Umbilical cord (tissue), 2 donors: ENCODE data around the gene GRAMD4. TPM values are rescaled to one million over a fixed set of nuclear protein-coding genes. Genes with fewer than 3 reads are reported as not detected.

ENCODE experiments used
- DNase-seq: peaks from one replicate; pipeline ENCODE4 v3.0.0-alpha.2; 2015; ENCODE audit warnings: low spot score
- total RNA-seq: library from RNA; depleted of rRNA; stranded (reverse); fragments of >200 nt; gene quantifications from one replicate; pipeline ENCODE4 v1.2.3, GENCODE V29; 2014; ENCODE audit warnings: low replicate concordance; ENCODE audit not compliant: insufficient read depth

The GRAMD4 gene
- total RNA-seq = 25.8 TPM

GRCh38 chr22:46619830-46620501 is at the start of gene GRAMD4:
TSS of gene GRAMD4 (plus strand) at chr22:46620386. CDS start at chr22:46626800, 6,414 bp downstream.
- peak; percentile 29 for DNase-seq

- DNase-seq = no peak
Observed at GRCh38 chr22:46571642-46572250, 48.4 kb upstream of the GRAMD4 start.

GRCh38 chr22:46572911-46573780 is 47.0 kb upstream of the GRAMD4 start:
- DNase-seq = no peak

GRCh38 chr22:46573781-46574437 is 46.3 kb upstream of the GRAMD4 start:
- DNase-seq = no peak

GRCh38 chr22:46574438-46574992 is 45.7 kb upstream of the GRAMD4 start:
- DNase-seq = no peak

- DNase-seq = peak; percentile 21
Observed at GRCh38 chr22:46574993-46575910, 44.9 kb upstream of the GRAMD4 start.

- no peak for DNase-seq
Observed at GRCh38 chr22:46575911-46576555, 44.2 kb upstream of the GRAMD4 start.

GRCh38 chr22:46576556-46577367 is 43.4 kb upstream of the GRAMD4 start:
- peak; percentile 40 for DNase-seq

- DNase-seq = no peak
Observed at GRCh38 chr22:46577368-46578249, 42.6 kb upstream of the GRAMD4 start.

- DNase-seq = no peak
Observed at GRCh38 chr22:46578251-46578823, 41.8 kb upstream of the GRAMD4 start.

- DNase-seq = no peak
Observed at GRCh38 chr22:46578824-46579561, 41.2 kb upstream of the GRAMD4 start.

GRCh38 chr22:46579751-46580449 is 40.3 kb upstream of the GRAMD4 start:
- no peak for DNase-seq

- DNase-seq = no peak
Observed at GRCh38 chr22:46580940-46581537, 39.1 kb upstream of the GRAMD4 start.

GRCh38 chr22:46581538-46582244 is 38.5 kb upstream of the GRAMD4 start:
- DNase-seq = no peak

- DNase-seq = no peak
Observed at GRCh38 chr22:46582281-46582933, 37.8 kb upstream of the GRAMD4 start.
